GM21825 (cell line): Measurements from ENCODE around the gene KLC4.
"Not testable (repeated sequence)": the region's sequence is repeated elsewhere in the genome, so short reads cannot be mapped to it uniquely, and the experiment has no call there.

Experiments
- ATAC-seq: cut with Tn5 transposase; IDR thresholded peaks from one replicate; pipeline ENCODE4 v1.9.1; 2021; ENCODE audit warnings: mild to moderate bottlenecking, moderate library complexity; ENCODE audit not compliant: unreplicated experiment

KLC4 gene

DNA sequence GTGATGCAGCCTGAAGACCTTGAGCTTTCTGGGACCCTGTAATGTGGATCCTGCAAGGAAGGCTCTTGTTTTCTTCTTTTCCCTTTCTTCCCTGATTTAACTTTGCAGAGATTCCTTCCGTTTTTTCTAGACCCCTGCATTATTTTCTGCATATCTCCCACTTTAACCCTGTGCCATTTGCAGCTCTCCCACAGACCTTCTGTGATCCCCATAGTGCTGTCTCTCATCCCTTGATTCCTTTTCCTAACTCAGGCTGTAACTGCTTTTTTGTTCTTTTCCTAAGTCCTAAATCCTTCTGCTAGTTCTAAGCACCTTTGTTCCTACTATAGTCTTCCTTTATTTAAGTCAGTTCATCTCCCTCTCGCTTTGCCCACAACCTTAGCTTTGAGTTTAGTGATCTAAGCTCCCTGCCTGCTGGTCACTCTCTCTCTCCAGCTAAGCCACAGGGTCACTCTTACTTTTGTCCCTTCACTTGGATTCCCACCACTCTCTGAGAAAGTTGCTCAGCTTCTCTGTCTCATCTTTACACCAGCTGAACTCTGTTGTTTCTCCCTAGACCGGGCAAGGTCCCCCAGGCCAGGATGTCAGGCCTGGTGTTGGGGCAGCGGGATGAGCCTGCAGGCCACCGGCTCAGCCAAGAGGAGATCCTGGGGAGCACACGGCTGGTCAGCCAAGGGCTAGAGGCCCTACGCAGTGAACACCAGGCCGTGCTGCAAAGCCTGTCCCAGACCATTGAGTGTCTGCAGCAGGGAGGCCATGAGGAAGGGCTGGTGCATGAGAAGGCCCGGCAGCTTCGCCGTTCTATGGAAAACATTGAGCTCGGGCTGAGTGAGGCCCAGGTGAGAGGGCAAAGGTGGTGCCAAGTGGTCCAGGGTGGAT lies 1.6 kb downstream of the KLC4 start:
- no peak for ATAC-seq

DNA sequence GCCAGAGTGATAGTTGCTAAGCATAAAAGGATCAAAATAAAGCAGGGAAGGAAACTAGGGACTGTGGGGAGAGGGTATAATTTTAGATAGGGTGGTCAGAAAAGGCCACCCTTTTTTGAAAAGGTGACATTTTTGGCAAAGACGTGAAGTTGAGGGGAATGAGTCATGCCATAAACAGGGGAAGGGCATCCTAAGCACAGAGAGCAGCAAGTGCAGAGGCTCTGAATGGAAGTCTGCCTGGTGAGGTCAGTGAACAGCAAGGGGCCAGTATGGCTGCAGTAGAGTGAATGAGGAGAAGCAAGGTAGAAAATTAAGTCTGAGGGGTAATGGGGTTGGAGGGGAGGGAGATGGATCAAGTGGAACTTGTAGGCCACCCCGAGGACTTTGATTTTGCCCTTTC lies 2.4 kb downstream of the KLC4 start:
- ATAC-seq = no peak

DNA sequence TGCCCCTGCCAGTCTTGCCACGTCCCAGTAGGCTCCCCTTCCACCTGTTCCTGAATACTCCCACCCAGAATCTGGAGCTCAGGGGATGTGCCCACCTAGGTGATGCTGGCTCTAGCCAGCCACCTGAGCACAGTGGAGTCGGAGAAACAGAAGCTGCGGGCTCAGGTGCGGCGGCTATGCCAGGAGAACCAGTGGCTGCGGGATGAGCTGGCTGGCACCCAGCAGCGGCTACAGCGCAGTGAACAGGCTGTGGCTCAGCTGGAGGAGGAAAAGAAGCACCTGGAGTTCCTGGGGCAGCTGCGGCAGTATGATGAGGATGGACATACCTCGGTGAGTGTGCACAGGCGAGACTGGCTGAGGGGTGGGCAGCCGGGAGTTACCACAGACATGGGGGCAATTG lies 3.4 kb downstream of the KLC4 start:
- no peak for ATAC-seq

DNA sequence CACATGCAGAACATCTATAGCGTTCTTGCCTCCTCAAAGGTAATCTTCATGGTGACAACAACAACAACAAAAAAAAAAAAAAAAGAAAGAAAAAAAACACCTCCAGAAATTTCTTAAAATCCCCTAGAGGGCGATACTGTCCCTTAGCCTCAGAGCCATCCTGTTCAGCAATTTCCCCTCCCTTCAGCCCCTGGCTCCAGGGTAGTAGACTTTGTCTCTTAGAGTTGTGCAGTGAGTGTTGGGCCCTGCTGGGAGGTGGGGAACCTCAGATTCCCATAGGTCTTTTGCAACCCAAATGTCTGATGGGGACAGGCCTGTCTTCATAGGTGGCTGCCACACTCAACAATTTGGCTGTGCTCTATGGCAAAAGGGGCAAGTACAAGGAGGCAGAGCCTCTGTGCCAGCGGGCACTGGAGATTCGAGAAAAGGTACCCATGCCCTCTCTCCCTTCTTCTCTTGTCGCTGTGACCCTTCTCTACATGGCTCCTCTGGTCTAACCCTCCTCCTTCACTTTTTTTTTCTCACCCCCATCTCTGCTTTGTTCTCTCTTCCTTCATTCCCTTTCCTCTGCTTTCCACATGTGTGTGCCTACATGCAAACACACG lies 10.7 kb downstream of the KLC4 start:
- ATAC-seq = no peak

DNA sequence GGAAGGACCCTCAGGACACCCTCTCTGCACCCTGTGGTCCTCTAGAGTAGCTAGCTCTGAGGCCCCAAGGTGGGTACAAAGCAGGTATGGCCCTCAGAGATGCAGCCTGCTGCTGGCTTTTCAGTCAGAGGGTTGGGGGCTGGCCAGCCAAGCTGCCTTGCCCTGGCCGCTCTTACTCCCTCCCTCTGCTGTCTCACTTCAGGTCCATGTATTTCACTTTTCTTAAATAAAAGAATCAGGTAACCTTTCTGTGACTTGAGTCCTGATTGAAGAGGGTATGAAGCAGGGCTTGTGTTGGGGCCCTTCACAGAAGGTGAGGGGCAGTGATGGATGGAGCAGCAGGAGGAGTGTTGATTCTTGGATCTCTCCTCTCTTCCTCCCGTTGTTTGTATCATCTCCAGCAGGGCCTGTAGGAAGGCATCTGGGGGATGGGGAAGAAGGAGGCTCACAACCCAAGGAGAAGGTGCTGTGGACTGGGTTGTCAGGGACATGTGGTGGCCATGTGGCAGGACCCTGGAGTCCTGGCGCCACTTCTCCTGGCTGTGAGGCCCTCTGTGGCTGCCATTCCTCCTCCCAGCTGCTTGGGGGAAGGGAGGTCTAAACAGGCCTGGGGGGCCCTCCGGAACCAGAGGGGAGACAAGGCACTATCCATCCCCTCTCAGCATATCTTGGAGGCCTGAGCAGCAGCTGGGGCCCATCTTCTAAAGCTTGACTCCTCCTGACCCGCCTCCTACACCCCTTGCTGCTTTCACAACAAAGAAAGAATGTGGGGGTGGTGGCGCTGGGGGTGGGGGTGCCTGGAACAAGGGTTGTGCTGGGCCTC lies 15.6 kb downstream of the KLC4 start:
- ATAC-seq = no peak

DNA sequence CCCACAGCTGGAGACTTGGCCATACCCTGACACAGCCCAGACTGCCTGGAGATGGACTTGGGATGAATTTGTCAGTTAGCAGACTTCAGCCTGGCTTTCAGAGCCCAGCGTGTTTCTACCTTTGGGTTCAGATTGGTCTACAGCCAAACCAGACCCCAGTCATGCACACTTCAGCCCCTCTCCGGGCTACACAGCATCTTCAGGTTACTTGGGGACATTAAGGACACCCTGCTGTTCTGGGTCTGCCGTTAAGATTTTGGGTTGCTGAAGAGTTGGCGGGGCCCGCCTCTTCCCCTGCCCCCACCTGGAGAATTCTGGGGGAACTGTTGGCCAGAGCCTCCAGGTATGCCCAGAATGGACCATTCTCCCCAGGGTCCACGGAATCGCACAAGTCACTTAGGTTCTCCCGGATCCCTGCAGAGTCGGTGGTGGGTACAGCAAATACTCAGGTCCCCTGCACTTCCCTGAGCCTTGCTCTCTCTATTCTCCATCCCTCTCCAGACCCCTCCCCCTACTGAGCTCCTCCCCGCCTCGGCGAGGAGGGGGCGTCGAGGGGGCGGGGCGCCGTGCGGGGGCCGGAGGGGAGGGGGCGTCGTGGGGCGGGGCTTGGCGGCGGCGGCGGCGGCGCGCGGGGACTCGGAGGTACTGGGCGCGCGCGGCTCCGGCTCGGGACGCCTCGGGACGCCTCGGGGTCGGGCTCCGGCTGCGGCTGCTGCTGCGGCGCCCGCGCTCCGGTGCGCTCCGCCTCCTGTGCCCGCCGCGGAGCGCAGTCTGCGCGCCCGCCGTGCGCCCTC lies 16.4 kb downstream of the KLC4 start, which contains the start of gene PTK7:
Gene PTK7, plus strand, starts transcription at position 645 of the 794 bp plus-strand sequence. CDS start 175 bp downstream, outside the sequence.
- ATAC-seq = no peak

DNA sequence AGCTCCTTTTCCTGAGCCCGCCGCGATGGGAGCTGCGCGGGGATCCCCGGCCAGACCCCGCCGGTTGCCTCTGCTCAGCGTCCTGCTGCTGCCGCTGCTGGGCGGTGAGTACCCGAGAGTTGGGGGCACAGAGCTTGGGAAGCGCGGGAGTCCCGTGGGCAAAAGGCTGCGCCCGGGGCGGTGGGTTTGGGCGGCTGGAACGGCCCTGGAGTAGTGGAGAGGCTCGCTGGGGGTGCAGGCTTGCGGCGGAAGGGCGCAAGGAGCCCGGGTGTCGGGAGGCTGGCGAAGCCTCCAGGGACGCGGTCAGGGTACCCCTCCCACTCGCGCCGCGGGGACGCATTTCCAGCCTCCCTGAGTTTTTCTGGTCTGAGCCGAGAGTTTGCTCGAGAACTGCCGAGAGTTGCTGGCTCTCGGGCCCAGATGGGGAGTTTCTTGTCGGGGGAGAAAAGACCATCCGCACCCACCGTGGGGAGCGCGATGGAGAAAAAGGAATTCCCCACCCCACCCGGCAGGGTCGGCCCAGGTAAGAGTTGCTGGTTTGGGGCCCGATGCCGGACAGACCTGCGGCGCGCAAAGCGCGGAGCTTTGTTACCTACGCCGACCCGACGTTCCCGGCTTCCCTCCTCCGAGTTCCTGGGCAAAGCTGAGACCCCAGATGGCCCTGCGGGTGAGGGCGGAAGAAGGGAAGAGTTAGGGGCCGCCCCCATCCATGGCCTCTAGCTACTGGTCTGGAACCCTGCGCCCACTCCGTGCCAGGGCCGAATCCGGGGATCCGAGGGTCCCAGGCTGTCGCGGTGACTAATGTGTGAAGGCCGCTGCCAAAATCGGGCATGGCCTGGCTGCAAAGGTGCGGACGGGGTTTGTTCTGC lies 17.3 kb downstream of the KLC4 start:
- ATAC-seq = no peak

DNA sequence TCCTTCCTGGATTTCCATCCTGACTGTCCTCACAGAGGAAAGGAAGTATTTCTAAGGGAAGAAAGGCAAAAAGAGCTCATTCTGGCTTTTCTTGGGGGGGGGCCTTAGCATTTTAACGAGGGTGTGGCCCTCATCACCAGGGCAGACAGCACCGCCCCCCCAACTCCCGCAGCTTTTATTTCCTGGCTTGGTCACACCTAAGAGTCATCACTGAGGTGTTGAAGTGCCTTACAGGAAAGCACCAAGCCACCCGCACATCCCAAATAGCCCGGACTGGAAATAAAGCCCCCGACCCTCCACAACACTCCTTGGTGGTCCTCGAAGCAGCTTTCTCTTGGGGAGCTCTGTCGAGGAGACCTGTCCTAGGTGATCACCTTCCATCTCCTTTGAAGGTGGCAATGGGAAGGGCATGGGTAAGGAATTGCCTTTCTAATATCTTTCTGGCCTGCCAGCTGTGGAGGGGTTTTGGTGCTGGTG lies 17.9 kb downstream of the KLC4 start:
- no peak for ATAC-seq

DNA sequence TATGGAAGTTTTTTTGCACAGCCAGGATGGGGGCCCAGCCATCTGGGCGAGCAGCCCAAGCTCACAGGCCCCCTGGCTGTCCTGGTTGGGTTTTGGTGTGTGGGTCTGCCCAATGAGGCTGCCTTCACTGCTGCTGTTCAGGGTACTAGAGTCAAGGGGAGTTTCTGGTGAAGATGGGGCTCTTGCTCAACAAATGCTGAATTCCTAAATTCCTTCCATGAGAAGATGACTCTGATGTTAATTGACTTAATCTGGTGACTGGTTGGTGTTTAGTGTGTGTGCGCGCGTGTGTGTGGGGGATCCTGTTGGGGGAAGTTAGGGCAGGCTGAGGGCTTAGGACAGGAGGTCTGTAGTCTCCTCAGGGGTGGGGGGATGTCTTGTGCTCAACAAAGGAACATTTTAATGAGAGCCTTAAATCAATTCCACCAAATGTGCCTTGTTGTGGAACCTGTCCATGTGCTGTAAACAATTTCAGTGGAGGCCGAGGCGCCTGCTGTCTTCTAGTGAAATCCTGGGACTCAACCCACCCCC lies 18.6 kb downstream of the KLC4 start:
- no peak for ATAC-seq

DNA sequence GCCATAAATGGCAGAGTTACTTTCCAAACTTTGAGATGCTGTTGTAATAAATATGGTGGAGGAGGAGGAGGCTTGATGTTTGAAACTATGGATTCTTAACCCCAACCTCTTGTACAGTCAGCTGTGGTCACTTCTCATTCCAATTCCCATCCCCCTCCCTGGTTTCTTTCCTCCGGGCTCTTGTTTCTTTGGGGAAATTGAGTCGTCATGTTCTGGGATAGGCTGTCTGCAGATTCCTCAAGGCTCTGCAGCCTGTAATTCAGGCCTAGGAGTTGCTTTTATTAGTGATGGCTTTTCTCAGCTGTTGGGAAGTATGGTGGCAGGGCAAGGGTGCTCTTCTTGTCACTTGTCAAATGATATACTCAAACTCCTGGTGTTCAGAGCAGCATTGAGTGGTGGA lies 19.3 kb downstream of the KLC4 start:
- no peak for ATAC-seq

DNA sequence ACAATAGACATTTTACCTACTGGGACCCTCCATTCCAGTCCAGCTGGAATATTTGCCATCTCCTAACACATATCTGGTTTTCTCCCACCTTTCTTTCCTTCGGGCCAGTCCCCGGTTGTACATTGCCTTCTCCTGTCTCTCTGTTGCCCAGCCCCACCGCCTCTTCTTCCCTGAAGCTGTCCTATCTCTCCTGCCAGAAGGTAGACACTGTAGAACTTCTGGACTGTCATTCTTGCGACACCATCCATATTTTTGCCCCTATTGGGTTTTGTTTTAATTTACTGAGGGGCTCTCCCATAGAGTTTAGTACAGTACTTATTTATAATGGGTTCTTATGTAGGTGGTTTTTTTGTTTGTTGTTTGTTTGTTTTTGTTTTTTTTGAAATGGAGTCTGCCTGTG lies 21.6 kb downstream of the KLC4 start:
- ATAC-seq = no peak

DNA sequence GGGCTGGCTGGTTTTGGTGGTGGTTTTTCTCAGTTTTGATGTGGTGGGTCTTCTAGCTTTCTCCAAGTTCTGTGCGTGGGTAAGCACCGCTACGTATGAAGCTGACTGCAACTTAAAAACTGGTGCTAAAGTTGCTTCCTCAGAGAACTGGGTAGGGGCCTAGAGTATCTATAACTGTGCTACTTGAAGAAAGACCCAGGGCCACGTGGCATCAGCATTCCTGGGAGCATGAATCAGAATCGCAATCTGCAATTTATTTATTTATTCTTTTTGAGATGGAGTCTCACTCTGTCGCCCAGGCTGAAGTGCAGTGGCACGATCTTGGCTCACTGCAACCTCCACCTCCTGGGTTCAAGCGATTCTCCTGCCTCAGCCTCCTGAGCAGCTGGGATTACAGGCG lies 22.5 kb downstream of the KLC4 start:
- ATAC-seq = not testable (repeated sequence)

DNA sequence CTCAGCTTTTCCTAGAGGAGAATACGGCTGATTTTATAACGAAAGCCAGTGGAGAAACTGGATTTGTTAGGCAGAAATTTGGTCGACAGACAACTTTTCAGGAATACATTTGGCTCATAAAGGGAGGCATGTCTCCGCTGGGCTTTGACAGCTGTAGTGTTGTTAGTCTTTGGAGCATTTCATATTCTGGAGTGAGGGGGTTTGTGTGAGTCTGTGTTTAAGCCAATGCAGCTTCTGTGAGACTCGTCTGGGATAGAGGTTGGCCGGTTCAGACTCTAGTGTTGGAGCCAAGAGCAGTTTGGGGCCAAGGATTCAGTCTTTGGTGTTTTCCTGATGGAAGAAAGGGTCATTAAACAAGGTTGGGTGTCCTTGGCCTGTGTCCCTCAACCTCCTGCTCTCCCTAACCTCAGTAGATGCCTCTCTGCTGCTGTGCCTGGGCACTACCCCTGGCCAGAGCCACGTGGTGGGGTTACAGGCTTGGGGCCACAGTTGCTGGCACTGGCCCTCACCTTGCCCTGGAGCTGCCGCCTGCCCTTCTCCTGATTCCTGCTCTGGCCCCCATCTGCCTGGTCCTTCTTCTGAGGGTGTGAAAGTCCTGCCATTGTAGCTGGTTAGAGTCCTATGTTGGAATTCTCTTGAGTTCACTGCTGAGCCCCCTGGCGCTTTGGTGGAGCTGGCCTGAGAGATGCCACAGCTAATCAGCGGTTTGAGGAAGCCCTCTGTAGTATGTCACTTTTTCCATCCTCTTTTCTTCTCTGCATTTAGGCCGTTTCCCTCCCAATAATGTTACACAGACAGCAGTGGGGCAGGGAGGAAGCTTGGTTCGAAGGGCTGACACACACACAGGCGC lies 23.6 kb downstream of the KLC4 start:
- no peak for ATAC-seq

DNA sequence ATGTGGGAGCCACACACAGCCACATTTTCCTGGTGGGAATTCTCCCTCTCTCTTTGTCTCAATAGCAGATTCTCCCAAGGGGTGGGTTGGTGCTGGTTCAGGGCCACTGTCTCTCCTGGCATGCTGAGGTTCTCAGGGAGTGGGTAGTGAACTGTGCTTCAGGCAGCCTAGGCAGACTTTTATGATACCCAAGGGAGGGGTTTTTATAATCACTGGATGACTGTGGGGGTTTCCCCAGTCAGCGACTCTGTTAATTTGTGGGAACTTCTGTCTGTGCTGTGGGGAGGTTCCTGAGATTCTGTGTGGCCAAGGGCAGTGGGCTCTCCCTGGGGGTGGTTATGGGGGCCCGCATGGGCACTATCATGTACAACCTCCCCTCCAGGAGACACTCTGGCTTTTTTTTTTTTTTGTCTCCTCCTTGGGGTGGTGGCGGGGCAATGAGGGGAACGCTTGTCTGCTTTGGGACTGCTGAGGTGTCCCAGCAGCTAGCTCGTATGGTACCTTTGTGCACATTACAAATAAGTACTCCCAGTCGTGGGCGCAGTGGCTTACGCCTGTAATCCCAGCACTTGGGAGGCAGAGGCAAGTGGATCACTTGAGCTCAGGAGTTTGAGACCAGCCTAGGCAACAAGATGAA lies 26.7 kb downstream of the KLC4 start:
- ATAC-seq = no peak

DNA sequence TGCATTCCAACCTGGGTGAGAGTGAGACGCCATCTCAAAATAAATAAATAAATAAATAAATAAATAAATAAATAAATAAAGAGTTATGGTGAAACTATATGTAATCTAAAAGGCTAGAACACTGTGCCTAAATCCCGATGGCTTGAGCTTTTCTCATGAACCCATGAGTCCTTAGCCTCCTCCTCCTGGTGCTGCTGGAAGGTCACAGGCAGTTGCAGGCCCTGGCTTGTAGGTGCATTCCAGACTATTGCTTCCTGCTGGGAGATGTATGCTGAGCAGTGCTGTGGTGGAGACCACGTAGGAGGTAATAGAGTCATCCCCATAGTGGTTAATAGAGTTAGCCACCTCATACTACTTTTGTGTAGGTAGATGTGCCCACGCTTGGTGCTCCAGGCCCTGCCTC lies 29.2 kb downstream of the KLC4 start:
- no peak for ATAC-seq

DNA sequence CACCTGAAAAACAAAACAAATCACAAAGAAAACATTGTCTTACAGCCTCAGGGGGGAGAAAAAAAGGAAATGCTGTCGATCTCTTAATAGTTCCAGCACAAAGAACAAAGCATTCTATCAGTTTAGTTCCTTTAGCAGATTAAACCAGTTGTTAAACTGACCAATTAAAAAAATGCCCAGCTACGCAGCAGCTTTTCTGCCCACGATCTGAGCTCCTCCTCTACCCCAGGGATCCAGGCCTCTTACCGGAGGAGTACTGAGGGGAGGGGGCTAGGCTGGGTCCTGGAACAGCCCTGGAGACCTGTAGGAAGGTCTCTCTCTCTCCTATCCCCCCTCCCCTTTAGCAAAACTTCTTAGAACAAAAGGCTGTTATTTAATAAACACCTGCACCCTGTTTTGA lies 30.0 kb downstream of the KLC4 start:
- ATAC-seq = no peak

DNA sequence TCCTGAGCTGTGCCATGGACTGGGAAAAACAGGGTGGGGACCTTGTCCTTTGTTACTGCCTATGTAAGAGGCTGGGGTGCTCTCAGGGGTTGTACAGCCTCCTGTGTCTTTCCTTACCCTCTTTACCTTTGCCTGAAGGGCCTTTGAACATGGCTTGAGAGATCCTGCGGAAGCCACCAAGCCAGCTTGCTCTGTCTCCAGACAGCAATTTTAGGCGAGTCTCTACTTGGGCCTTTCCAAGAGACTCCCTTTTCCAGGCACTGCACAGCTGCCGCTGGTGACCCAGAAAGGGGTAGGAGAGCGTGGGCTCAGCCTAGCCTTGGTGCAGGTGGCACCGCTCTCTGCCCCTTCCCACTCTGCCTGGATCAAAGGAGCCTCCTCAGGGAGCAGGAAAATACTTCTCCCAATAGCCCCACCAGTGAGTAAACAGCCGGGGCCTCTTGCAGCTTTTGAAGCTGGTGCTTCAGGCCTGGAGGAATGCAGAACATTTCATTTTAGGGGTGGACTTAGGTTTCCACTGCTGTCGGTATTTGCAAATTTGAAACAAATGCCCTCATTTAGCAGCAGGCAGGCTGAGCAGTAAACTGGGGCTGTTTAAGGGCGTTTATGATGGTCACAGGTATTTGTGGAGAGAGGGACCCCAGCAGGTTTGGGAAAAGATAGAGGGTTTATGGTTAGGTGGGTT lies 30.6 kb downstream of the KLC4 start:
- ATAC-seq = no peak
